Measurements from ENCODE around the gene F10. TPM values are rescaled to one million over a fixed set of nuclear protein-coding genes. Genes with fewer than 3 reads are reported as not detected.

Gene F10
- total RNA-seq, 1 donor from 2014 or later: 0.23 TPM

- no peak overlapping the region for H3K27ac Mint-ChIP-seq (ENCODE audit: unreplicated experiment)
- H3K4me3 Mint-ChIP-seq (ENCODE audit: unreplicated experiment): no peak overlapping the region
- no peak for DNase-seq (ENCODE audit: low spot score)
- H3K9me3 Mint-ChIP-seq (ENCODE audit: unreplicated experiment): no peaks in the 10 kb centered on the region
- H3K36me3 Mint-ChIP-seq (ENCODE audit: low read depth, unreplicated experiment): peaks cover 4% of the 10 kb centered on the region
- TF ChIP-seq, protein P1, sequence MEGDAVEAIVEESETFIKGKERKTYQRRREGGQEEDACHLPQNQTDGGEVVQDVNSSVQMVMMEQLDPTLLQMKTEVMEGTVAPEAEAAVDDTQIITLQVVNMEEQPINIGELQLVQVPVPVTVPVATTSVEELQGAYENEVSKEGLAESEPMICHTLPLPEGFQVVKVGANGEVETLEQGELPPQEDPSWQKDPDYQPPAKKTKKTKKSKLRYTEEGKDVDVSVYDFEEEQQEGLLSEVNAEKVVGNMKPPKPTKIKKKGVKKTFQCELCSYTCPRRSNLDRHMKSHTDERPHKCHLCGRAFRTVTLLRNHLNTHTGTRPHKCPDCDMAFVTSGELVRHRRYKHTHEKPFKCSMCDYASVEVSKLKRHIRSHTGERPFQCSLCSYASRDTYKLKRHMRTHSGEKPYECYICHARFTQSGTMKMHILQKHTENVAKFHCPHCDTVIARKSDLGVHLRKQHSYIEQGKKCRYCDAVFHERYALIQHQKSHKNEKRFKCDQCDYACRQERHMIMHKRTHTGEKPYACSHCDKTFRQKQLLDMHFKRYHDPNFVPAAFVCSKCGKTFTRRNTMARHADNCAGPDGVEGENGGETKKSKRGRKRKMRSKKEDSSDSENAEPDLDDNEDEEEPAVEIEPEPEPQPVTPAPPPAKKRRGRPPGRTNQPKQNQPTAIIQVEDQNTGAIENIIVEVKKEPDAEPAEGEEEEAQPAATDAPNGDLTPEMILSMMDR (IDR thresholded peaks at IDR 0.05; ENCODE audit: unreplicated experiment): no peak
- H3K4me1 Mint-ChIP-seq (ENCODE audit: unreplicated experiment): no peaks in the 10 kb centered on the region
- peaks cover 9% of the 10 kb centered on the region for H3K27me3 Mint-ChIP-seq (ENCODE audit: unreplicated experiment)
These were observed 19.9 kb upstream of the F10 start for GRCh38 chr13:113102727-113103126.

GRCh38 chr13:113103646-113104045 lies 19.0 kb upstream of the F10 start:
- TF ChIP-seq, protein P1 (IDR thresholded peaks at IDR 0.05; ENCODE audit: unreplicated experiment): no peak
- H3K4me3 Mint-ChIP-seq (ENCODE audit: unreplicated experiment): no peak overlapping the region
- peaks cover 4% of the 10 kb centered on the region for H3K36me3 Mint-ChIP-seq (ENCODE audit: low read depth, unreplicated experiment)
- no peak overlapping the region for H3K27ac Mint-ChIP-seq (ENCODE audit: unreplicated experiment)
- peaks cover 6% of the 10 kb centered on the region for H3K27me3 Mint-ChIP-seq (ENCODE audit: unreplicated experiment)
- no peak for DNase-seq (ENCODE audit: low spot score)
- H3K9me3 Mint-ChIP-seq (ENCODE audit: unreplicated experiment): no peaks in the 10 kb centered on the region
- H3K4me1 Mint-ChIP-seq (ENCODE audit: unreplicated experiment): no peaks in the 10 kb centered on the region

DNA sequence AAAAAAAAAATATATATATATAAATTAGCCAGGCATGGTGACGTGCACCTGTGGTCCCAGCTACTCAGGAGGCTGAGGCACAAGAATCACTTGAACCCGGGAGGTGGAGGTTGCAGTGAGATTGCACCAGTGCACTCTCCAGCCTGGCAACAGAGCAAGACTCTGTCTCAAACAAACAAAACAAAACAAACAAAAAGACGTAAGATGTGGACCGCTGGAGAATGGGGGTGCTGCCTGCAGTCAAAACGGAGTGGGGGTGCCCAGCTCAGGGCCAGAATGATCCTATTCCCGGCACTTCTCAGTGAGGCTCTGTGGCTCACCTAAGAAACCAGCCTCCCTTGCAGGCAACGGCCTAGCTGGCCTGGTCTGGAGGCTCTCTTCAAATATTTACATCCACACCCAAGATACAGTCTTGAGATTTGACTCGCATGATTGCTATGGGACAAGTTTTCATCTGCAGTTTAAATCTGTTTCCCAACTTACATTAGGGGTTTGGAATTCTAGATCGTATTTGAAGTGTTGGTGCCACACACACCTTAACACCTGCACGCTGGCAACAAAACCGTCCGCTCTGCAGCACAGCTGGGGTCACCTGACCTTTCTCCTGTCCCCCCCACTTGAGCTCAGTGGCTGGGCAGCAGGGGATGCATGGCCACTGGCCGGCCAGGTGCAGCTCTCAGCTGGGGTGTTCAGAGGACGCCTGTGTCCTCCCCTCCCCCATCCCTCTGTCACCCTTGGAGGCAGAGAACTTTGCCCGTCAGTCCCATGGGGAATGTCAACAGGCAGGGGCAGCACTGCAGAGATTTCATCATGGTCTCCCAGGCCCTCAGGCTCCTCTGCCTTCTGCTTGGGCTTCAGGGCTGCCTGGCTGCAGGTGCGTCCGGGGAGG lies 17.3 kb upstream of the F10 start, which contains the start of gene F7:
TSS of gene F7 (plus strand) at position 760 of the 889 bp plus-strand sequence. CDS start at position 811, 51 bp downstream.
- DNase-seq (ENCODE audit: low spot score): no peak
- no peak within 1 kb of the TSS for H3K27ac Mint-ChIP-seq (ENCODE audit: unreplicated experiment)
- H3K9me3 Mint-ChIP-seq (ENCODE audit: unreplicated experiment): no peaks in the 10 kb centered on the region
- peaks cover 4% of the 10 kb centered on the region for H3K36me3 Mint-ChIP-seq (ENCODE audit: low read depth, unreplicated experiment)
- H3K4me3 Mint-ChIP-seq (ENCODE audit: unreplicated experiment): no peak within 1 kb of the TSS
- TF ChIP-seq, protein P1 (IDR thresholded peaks at IDR 0.05; ENCODE audit: unreplicated experiment): no peak
- H3K27me3 Mint-ChIP-seq (ENCODE audit: unreplicated experiment): peaks cover 6% of the 10 kb centered on the region
- no peaks in the 10 kb centered on the region for H3K4me1 Mint-ChIP-seq (ENCODE audit: unreplicated experiment)

- no peak overlapping the region for H3K27ac Mint-ChIP-seq (ENCODE audit: unreplicated experiment)
These were observed 16.6 kb upstream of the F10 start for GRCh38 chr13:113105921-113106452.

More at GRCh38 chr13:113105921-113106452, 16.6 kb upstream of the F10 start:
- Mint-ChIP-seq H3K36me3 (ENCODE audit: low read depth, unreplicated experiment) (peaks cover 4% of the 10 kb centered on the region), H3K9me3 (ENCODE audit: unreplicated experiment) (no peaks in the 10 kb centered on the region), H3K4me1 (ENCODE audit: unreplicated experiment) (no peaks in the 10 kb centered on the region), H3K27me3 (ENCODE audit: unreplicated experiment) (peaks cover 6% of the 10 kb centered on the region), H3K4me3 (ENCODE audit: unreplicated experiment) (no peak overlapping the region)
- TF ChIP-seq, protein P1 (IDR thresholded peaks at IDR 0.05; ENCODE audit: unreplicated experiment): no peak
- no peak for DNase-seq (ENCODE audit: low spot score)
